Stimulated activated CD4-positive, alpha-beta T cell treated with anti-CD3 and anti-CD28 coated beads, Interleukin-1b, Interleukin-23, amount 100 ng/mL, for 24 hours (primary cell): ENCODE data around the gene STK10.

Source experiments
- DNase-seq, 4 experiments: peaks; one replicate each; pipeline ENCODE4 v3.0.0-alpha.2; 2020; ENCODE audit warnings: low read depth in 4 of 4, low spot score in 1 of 4

The STK10 gene

GRCh38 chr5:172110921-172111851 lies 76.8 kb downstream of the STK10 start:
- peak; percentile 55 to 88 (median 72) for DNase-seq

DNA sequence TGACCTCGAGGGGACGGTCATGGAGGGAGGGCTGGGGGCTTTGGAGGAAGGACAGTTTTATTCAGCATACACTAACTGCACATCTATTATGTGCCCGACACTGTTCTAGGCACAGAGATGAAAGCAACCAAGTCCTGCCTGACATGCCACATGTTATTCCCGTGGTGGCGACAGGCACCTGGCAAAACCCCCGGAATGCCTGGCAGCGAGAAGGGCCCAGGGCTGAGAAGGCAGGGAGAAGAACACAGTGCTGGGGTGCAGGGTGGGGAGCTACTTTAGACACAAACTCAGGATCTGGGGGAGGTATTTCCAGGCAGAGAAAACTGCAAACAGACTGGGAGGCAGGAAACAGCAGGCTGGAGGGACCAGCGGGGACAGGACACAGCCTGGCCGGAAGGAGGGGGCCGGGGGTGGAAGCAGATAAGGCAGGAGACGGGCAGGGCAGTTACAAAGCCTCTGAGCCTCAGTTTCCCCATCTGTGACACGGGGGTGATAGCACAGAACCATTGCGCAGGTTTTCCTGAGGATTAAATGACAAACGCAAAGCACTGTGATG lies 77.7 kb downstream of the STK10 start:
- DNase-seq, result no peak

DNA sequence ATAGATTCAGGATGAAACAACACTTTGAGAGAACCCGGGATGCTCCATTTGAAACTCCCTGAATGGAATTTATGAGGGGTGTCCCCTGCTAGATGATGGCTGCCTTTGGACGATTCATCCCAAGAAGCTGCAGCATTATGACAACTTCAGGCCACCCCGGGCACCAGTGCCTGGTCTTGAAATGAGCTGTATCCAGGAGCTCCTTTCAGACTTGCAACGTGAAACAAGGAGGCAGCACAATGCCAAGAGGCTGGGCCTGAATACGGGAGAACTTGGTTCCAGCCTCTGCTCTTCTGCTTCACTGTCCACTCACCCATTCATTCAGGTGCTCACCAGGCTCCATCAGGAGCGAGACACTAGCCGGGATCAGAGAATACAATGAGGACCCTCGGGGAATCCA lies 78.3 kb downstream of the STK10 start:
- DNase-seq, result no peak

DNA sequence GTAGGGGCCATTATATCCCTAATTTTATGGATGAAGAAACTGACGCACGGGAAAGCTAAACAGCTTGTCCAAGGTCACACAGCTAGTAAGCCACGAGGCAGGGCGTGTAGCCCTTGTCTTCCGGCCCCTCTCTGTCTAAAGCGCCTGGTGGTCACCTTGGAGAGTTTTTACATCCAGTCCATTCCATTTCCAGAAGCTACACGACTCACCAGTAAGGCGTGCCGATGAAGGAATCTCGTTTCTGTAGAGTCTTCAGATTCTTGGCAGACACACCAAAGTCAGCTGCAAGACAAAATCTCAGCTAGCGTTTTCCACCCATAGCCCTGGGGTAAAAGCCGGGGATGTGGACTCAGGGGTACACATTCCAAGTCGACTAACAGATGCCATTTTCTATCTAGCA lies 80.5 kb downstream of the STK10 start:
- no peak for DNase-seq

GRCh38 chr5:172106511-172107356 lies 81.3 kb downstream of the STK10 start:
- DNase-seq, result peak; percentile 42 to 68 (median 46)

GRCh38 chr5:172105811-172106210 lies 82.2 kb downstream of the STK10 start:
- no peak for DNase-seq

- DNase-seq, result no peak
Observed at GRCh38 chr5:172104801-172105701, 83.0 kb downstream of the STK10 start.

- DNase-seq, result no peak
Observed at GRCh38 chr5:172104021-172104420, 84.0 kb downstream of the STK10 start.

DNA sequence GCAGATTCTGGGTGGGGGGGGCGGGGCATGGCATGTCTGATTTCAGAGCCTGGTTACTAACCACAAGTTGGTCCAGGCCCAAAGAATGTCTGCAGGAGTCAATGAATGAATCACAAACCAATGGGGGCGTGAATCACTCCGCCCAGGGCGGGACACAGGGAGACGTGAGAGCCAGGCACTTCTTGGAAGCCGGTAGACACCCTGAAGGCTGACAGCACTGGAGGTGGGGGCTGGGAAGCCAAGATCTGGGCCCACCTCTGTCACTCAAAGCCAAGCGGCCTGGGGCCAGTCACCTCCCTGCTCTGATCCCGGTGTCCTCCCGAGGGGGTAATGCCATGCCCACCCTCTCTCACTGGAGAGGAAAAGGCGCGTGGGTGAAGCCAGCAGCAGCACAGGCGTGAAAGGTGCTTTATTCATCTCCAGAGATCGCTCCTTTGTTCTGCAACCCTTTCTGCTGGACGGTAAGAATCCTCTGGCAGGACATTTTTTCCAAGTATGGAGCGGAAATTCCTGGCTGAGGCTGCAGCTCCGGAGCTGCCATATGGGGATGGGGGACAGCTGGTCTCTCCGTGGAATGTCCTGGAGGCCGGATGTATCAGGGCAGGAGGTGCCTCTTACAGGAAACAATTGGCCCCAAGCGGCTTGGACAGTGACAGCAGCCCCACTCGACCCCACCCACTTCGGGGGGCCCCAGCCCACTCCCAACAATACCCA lies 85.0 kb downstream of the STK10 start:
- DNase-seq, result no peak

DNA sequence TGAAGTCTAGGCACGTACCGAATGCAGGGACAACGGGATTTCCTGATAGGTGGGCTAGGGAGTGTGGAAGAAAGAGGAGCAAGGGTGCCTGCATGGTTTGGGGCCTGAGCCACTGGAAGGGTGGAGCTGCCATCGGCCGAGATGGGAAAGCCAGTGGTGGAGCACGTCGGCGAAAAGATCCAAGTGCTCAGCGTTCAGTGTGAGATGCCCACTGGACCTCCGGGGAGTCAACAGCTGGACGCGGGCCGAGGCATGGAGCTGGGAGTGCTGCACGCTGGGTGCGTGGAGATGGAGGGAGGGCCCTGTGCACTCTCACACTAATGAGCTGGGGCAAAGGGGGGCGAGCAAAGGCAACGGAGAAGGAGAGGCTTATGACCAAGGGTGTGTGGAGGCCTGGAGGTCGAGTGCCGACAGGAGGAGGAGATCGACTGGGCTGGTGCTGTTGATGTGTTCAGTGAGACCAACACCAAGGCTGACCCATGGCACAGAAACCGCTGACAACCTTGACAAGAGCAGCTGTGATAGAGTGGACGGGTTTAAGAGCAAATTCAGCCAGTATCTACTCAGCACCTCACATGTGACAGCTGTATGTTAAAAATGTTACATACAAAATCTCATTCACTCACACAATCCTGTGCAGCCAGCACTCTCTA lies 85.7 kb downstream of the STK10 start:
- DNase-seq, result no peak

DNA sequence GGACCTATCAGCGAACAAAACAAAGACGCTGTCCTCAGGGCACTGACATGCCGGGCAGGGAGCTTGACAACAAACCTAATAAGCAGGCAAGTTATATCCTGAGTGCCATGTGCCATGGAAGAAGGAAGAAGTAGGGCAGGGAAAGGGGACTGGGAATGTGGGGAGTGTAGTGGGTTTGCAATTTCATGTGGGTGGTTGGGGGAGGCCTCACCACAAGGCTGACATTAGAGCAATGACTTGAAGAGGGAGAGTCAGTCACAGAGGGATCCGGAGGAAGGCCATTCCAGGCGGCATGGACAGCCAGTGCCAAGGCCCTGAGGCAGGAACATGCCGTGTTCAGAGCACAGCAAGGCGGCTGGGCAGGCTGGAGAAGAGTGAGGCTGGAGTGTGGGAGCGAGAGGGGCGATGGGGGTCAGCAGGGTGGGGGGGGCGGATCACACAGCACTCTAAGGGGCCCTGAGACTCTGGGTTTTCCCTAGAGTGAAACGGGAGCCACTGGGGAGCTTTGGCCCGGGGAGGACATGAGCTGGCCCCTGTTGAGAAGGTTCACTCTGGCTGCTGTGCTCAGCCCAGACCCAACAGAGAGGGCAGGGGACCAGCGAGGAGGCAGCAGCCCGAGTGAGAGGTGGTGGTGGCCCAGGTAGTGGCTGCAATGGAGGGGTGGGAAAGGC lies 86.3 kb downstream of the STK10 start:
- no peak for DNase-seq

DNA sequence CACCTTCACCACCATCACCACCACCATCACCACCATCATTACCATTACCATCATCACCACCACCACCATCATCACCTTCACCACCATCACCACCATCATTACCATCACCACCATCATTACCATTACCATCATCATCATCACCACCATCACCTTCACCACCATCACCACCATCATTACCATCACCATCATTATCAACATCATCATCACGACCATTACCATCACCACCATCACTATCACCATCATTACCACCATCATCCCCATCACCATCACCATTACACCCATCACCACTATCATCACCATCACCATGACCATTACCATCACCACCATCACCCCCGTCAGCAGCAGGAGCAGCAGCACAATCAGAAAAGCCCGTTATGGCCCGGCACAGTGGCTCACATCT lies 89.1 kb downstream of the STK10 start:
- no peak for DNase-seq

DNA sequence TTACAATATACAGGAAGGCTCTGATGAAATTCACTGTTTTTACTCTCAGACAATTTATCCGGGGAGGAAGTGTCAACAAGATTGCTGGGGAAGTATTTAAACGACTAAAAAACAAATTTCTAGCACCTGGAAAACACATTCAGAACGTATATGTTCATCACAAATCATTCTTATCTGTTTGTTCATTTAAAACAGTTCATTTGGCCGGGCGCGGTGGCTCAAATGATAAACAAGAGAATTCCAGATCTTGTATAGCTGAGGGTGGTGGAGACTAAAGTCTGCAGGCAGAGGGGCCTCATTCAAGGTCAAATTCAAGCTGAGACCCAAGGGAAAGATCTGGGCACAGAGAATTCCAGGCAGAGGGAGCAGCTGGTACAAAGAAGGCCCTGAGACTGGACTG lies 90.0 kb downstream of the STK10 start:
- DNase-seq, result no peak

DNA sequence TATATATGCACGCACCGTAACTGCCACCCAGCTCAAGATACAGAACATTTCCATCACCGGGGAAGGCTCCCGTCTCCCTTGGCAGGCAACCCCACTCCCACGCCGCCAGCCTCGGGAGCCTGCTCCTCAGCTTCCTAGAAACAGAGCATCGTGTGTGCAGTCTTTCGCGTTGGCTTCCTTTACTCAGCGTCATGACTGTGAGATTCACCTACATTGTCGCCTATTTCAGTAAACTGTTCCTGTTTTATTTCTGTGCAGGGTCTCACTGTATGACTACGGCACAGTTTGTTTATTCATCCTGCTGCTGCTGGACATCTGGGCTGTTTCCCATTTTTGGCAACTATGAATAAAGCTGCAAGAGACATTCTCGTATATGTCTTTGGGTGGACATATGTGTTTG lies 90.7 kb downstream of the STK10 start:
- no peak for DNase-seq

- DNase-seq, result no peak
Observed at GRCh38 chr5:172096207-172096940, 91.7 kb downstream of the STK10 start.

GRCh38 chr5:172095368-172096206 lies 92.4 kb downstream of the STK10 start:
- no peak for DNase-seq

GRCh38 chr5:172093965-172094364 lies 94.1 kb downstream of the STK10 start:
- no peak for DNase-seq
